A673 (cell line): ENCODE data around the gene CXXC4. TPM values are rescaled to one million over a fixed set of nuclear protein-coding genes. Genes with fewer than 3 reads are reported as not detected.

Experiments
- BruUV-seq: library from RNA; stranded (reverse); fragments of 400-500 nt; replicated peaks from 2 replicates; lab custom pipeline; 2021; lab: Mats Ljungman, UMichigan
- CTCF ChIA-PET: fragments of 300-600 bp; sonication (Branson Sonifier 250); formaldehyde crosslinking; loops from one replicate; lab custom pipeline; 2022; ENCODE audit warnings: antibody characterized with exemption; lab: Charles Lee
- POLR2A ChIA-PET: fragments of 300-600 bp; sonication (Branson Sonifier 250); formaldehyde crosslinking; loops from one replicate; lab custom pipeline; 2022; ENCODE audit warnings: antibody characterized with exemption; ENCODE audit not compliant: low non-redundant PET; lab: Charles Lee
- DNase-seq: peaks from one replicate; pipeline ENCODE4 v3.0.0-alpha.2; 2015; ENCODE audit warnings: low spot score
- H3K27ac ChIP-seq: fragments of 200-600 bp; sonication (generic); 2 replicates; pipeline ENCODE4 v1.5.1; 2016; ENCODE audit warnings: mixed run types, low read depth, mild to moderate bottlenecking, mixed read lengths, antibody characterized with exemption, low read length; ENCODE audit not compliant: poor library complexity, severe bottlenecking
- H3K27me3 ChIP-seq: fragments of 200-600 bp; sonication (generic); replicated peaks from 2 replicates; pipeline ENCODE4 v1.6.1; 2017; ENCODE audit warnings: mixed run types, low read depth, mild to moderate bottlenecking, mixed read lengths, antibody characterized with exemption, low read length; ENCODE audit not compliant: insufficient read depth, poor library complexity
- H3K36me3 ChIP-seq: fragments of 200-600 bp; sonication (generic); 2 replicates; pipeline ENCODE4 v1.6.1; 2016; ENCODE audit warnings: mixed run types, mild to moderate bottlenecking, mixed read lengths, antibody characterized with exemption, low read length; ENCODE audit not compliant: insufficient read depth, poor library complexity, severe bottlenecking
- H3K4me1 ChIP-seq: fragments of 200-600 bp; sonication (generic); 2 replicates; pipeline ENCODE4 v1.6.1; 2017; ENCODE audit warnings: mixed run types, mild to moderate bottlenecking, mixed read lengths, antibody characterized with exemption, low read length; ENCODE audit not compliant: insufficient read depth, poor library complexity, severe bottlenecking
- H3K4me3 ChIP-seq: fragments of 200-600 bp; sonication (generic); 2 replicates; pipeline ENCODE4 v1.5.1; 2016; ENCODE audit warnings: low read depth, mixed run types, mild to moderate bottlenecking, mixed read lengths, low read length; ENCODE audit not compliant: poor library complexity, severe bottlenecking
- H3K9me3 ChIP-seq: fragments of 200-600 bp; sonication (generic); 2 replicates; pipeline ENCODE4 v1.6.1; 2016; ENCODE audit warnings: mixed run types, low read depth, mild to moderate bottlenecking, mixed read lengths, antibody characterized with exemption, low read length; ENCODE audit not compliant: poor library complexity, severe bottlenecking
- EZH2 ChIP-seq: fragments of 200-600 bp; sonication (generic); IDR thresholded peaks from 2 replicates; pipeline ENCODE4 v1.6.1; 2017; ENCODE audit warnings: borderline replicate concordance, low read depth, mild to moderate bottlenecking, mixed read lengths, antibody characterized with exemption, low read length; ENCODE audit not compliant: poor library complexity, severe bottlenecking
- intact Hi-C: fragments of 100-400 bp; cut with micrococcal nuclease; formaldehyde crosslinking; loops from one replicate; pipeline ENCODE4 v1.10.0; 2022; ENCODE audit not compliant: unreplicated experiment
- total RNA-seq: library from RNA; stranded (reverse); gene quantifications from 2 replicates; pipeline ENCODE4 v1.2.3, GENCODE V29; 2021
- TF ChIP-seq, protein P1 (sequence below): fragments of 300-800, 200-600 bp; sonication (generic); conservative IDR thresholded peaks from 2 replicates; pipeline ENCODE4 v1.5.1; 2017; ENCODE audit warnings: low read depth, mild to moderate bottlenecking, antibody characterized with exemption, low read length, moderate library complexity, mixed read lengths

The CXXC4 gene
- total RNA-seq, 1 experiment from 2014 or later: 1.8 TPM

DNA sequence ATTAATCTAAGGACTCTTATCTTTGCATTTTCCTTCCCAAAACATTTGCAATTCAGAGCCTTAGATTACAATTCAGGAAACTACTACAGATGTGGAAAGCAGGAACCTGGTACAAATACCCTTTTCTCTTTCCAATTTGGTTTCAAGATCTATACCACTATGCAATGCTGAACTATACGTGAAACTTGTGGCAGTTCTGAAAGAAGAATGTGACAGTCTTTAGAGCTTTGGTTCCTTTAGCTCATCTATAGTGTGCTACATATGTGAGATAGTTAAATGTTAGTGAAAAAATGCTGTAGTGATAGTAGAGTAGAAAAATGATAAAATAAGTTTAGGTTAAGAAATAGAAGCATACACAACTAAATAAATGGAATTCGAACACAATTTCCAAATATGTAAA lies 50.0 kb downstream of the CXXC4 start:
- H3K4me3 ChIP-seq: no peak overlapping the region
- no TSS peak for BruUV-seq
- H3K27me3 ChIP-seq: no peaks in the 10 kb centered on the region
- intact Hi-C loops: loop anchor here (10.0 kb wide), 1 partner anchor 1320 kb away; no protein-coding TSS in a partner anchor
- no peak overlapping the region for H3K27ac ChIP-seq
- H3K36me3 ChIP-seq: no peaks in the 10 kb centered on the region
- ChIA-PET CTCF (no interaction called here), POLR2A (no interaction called here)
- DNase-seq: no peak
- no peak for TF ChIP-seq EZH2
- TF ChIP-seq, protein P1, sequence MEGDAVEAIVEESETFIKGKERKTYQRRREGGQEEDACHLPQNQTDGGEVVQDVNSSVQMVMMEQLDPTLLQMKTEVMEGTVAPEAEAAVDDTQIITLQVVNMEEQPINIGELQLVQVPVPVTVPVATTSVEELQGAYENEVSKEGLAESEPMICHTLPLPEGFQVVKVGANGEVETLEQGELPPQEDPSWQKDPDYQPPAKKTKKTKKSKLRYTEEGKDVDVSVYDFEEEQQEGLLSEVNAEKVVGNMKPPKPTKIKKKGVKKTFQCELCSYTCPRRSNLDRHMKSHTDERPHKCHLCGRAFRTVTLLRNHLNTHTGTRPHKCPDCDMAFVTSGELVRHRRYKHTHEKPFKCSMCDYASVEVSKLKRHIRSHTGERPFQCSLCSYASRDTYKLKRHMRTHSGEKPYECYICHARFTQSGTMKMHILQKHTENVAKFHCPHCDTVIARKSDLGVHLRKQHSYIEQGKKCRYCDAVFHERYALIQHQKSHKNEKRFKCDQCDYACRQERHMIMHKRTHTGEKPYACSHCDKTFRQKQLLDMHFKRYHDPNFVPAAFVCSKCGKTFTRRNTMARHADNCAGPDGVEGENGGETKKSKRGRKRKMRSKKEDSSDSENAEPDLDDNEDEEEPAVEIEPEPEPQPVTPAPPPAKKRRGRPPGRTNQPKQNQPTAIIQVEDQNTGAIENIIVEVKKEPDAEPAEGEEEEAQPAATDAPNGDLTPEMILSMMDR: no peak
- H3K9me3 ChIP-seq: no peaks in the 10 kb centered on the region
- H3K4me1 ChIP-seq: peaks cover 20% of the 10 kb centered on the region

DNA sequence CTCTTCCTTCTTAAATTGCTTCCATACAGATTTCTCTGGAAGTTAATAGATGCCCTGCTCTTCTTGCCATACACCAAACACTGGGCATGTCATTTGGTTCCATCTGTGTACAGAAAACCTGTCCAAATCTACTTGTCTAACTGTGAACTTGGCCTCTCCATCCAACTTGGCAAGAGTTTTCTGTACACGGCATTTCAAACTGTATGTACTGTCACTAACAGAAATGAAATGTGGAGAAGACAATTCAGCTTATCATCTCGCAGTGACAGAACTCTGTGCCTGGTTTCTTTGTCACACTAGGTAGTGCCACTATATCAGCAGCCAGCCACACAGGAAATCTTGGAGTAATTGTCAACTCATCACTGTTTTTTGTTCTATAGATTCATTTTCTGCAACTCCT lies 58.2 kb downstream of the CXXC4 start:
- intact Hi-C loops: no loop called here
- Histone ChIP-seq H3K9me3 (no peaks in the 10 kb centered on the region), H3K36me3 (no peaks in the 10 kb centered on the region), H3K4me3 (no peak overlapping the region), H3K27me3 (no peaks in the 10 kb centered on the region), H3K4me1 (no peaks in the 10 kb centered on the region), H3K27ac (no peak overlapping the region)
- DNase-seq: no peak
- BruUV-seq: no TSS peak
- ChIA-PET POLR2A (no interaction called here), CTCF (no interaction called here)
- TF ChIP-seq, protein P1: no peak
- TF ChIP-seq EZH2: no peak

DNA sequence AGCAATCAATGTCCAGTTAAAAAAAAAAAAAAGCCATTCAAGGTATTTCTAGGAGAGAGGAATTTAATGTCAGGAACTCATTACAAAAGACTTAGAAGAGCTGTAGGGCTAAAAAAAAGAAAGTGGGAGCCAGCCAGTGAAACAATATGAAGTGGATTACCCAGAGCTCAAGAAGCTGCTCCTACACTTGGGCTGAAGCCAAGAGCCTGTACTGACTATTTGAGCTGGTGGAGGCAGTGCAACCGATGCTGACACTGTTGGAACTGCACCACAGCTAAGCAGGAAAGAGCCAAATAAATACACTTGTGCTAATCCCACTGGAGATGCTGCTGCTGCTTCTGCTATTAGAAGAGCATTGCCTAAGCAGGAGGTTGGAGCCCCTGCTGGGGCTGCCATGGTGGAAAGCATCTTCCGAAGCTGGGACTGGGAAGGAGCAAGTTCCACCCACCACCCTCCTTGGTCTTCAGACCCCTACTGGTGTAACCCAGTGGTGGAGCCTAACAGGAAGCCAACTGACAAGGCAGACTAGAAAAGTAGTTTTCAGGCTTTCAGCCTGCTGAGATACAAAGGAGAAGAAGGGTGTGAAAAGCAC lies 65.4 kb downstream of the CXXC4 start:
- ChIA-PET CTCF (interaction anchor here (0.6 kb wide), 1 partner anchor 8 kb away, joined by 3 read pairs; no protein-coding TSS in a partner anchor), POLR2A (no interaction called here)
- H3K9me3 ChIP-seq: peaks cover 12% of the 10 kb centered on the region
- TF ChIP-seq EZH2: no peak
- TF ChIP-seq, protein P1: peak; percentile 12; the same call in 1 of the 2 replicates
- peaks cover 15% of the 10 kb centered on the region for H3K4me1 ChIP-seq
- no peaks in the 10 kb centered on the region for H3K36me3 ChIP-seq
- peak; percentile 75 for DNase-seq
- H3K27ac ChIP-seq: no peak overlapping the region
- no TSS peak for BruUV-seq
- intact Hi-C loops: no loop called here
- H3K27me3 ChIP-seq: no peaks in the 10 kb centered on the region
- H3K4me3 ChIP-seq: no peak overlapping the region
